NCI-H2196 (cell line): ENCODE results near the gene ZNF560.
A peak's percentile ranks its signal among the peaks of the same experiment; 100 is the strongest.
"Not testable (repeated sequence)": the region's sequence is repeated elsewhere in the genome, so short reads cannot be mapped to it uniquely, and the experiment has no call there.

ENCODE experiments used
- DNase-seq: peaks from one replicate; lab custom pipeline; 2025; ENCODE audit not compliant: unreplicated experiment; lab: John Stamatoyannopoulos, UW

ZNF560 gene

GRCh38 chr19:9498183-9498902 is at the start of gene ZNF560:
Gene ZNF560 (minus strand): TSS chr19:9498616. CDS start chr19:9475313, 23,303 bp downstream.
- DNase-seq: no peak

GRCh38 chr19:9547870-9548269 is 49.5 kb upstream of the ZNF560 start:
- no peak for DNase-seq

GRCh38 chr19:9541281-9541680 is 42.9 kb upstream of the ZNF560 start:
- not testable (repeated sequence) for DNase-seq

GRCh38 chr19:9539921-9540320 is 41.5 kb upstream of the ZNF560 start:
- DNase-seq: not testable (repeated sequence)

- not testable (repeated sequence) for DNase-seq
Measured at GRCh38 chr19:9539201-9539600, 40.8 kb upstream of the ZNF560 start.

- DNase-seq: peak; percentile 90
Measured at GRCh38 chr19:9538183-9539058, 40.0 kb upstream of the ZNF560 start, which contains the start of gene ZNF426. Gene ZNF426 (minus strand): TSS chr19:9538645. CDS start chr19:9536232, 2,413 bp downstream.

- no peak for DNase-seq
Measured at GRCh38 chr19:9535934-9536333, 37.5 kb upstream of the ZNF560 start.

- no peak for DNase-seq
Measured at GRCh38 chr19:9531933-9532332, 33.5 kb upstream of the ZNF560 start.

GRCh38 chr19:9528757-9529336 is 30.4 kb upstream of the ZNF560 start:
- no peak for DNase-seq

- no peak for DNase-seq
Measured at GRCh38 chr19:9523885-9524474, 25.6 kb upstream of the ZNF560 start.

- DNase-seq: no peak
Measured at GRCh38 chr19:9507285-9507684, 8.9 kb upstream of the ZNF560 start.

GRCh38 chr19:9500796-9501195 is 2.4 kb upstream of the ZNF560 start:
- DNase-seq: no peak

- DNase-seq: no peak
Measured at GRCh38 chr19:9494096-9494495, 4.3 kb downstream of the ZNF560 start.

- DNase-seq: no peak
Measured at GRCh38 chr19:9487016-9487415, 11.4 kb downstream of the ZNF560 start.

- DNase-seq: no peak
Measured at GRCh38 chr19:9485140-9485539, 13.3 kb downstream of the ZNF560 start.

- no peak for DNase-seq
Measured at GRCh38 chr19:9474975-9475374, 23.4 kb downstream of the ZNF560 start.

- DNase-seq: no peak
Measured at GRCh38 chr19:9467161-9467560, 31.3 kb downstream of the ZNF560 start.

- no peak for DNase-seq
Measured at GRCh38 chr19:9461938-9462337, 36.5 kb downstream of the ZNF560 start.

GRCh38 chr19:9456018-9456689 is 42.3 kb downstream of the ZNF560 start:
- no peak for DNase-seq

GRCh38 chr19:9453953-9454352 is 44.5 kb downstream of the ZNF560 start:
- no peak for DNase-seq

- no peak for DNase-seq
Measured at GRCh38 chr19:9445037-9445436, 53.4 kb downstream of the ZNF560 start.
